Epithelial cell of esophagus (primary cell): ENCODE measurements around the gene YWHAE.
"Not testable (repeated sequence)": the region's sequence is repeated elsewhere in the genome, so short reads cannot be mapped to it uniquely, and the experiment has no call there.

ENCODE experiments used
- DNase-seq: peaks from one replicate; pipeline ENCODE4 v3.0.0; 2010; ENCODE audit warnings: low read depth
- H3K4me3 ChIP-seq: 2 replicates; pipeline ENCODE4 v1.5.1; 2011; ENCODE audit warnings: mild to moderate bottlenecking, low read length, control low read depth
- TF ChIP-seq, protein P1 (sequence below): IDR thresholded peaks from 2 replicates; pipeline ENCODE4 v1.5.1; 2011; ENCODE audit warnings: low read depth, mild to moderate bottlenecking, low read length, control low read depth, inconsistent platforms; ENCODE audit not compliant: insufficient read depth; ENCODE audit errors: missing control alignments

The YWHAE gene

DNA sequence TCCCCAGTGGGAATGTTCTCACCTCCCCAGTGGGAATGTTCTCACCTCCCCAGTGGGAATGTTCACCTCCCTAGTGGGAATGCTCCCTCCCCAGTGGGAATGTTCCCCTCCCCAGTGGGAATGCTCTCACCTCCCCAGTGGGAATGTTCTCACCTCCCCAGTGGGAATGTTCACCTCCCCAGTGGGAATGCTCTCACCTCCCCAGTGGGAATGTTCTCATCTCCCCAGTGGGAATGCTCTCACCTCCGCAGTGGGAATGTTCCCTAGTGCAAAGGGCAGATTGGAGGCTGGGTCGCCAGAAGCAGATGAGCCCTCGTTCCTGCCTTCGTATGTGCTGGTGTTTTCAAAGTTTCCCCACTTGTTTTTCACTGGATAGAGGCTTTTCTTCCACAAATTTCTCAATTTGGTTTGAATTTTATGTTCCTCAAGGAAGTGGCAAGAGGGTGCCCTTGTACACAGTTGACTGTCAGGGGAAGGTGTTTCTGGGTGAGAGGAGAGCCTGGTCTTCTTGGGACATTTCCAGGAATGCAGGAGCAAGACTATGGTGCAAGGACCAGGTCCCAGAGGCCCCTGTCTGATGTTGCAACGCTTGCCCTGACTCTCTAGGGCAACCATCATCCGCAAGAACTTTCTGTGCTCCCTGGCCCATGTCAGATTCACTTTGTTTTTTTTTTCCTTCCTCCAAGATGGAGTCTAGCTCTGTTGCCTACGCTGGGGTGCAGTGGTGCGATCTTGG is 86.6 kb downstream of the YWHAE start:
- TF ChIP-seq, protein P1, sequence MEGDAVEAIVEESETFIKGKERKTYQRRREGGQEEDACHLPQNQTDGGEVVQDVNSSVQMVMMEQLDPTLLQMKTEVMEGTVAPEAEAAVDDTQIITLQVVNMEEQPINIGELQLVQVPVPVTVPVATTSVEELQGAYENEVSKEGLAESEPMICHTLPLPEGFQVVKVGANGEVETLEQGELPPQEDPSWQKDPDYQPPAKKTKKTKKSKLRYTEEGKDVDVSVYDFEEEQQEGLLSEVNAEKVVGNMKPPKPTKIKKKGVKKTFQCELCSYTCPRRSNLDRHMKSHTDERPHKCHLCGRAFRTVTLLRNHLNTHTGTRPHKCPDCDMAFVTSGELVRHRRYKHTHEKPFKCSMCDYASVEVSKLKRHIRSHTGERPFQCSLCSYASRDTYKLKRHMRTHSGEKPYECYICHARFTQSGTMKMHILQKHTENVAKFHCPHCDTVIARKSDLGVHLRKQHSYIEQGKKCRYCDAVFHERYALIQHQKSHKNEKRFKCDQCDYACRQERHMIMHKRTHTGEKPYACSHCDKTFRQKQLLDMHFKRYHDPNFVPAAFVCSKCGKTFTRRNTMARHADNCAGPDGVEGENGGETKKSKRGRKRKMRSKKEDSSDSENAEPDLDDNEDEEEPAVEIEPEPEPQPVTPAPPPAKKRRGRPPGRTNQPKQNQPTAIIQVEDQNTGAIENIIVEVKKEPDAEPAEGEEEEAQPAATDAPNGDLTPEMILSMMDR, result no peak
- no peak for DNase-seq

DNA sequence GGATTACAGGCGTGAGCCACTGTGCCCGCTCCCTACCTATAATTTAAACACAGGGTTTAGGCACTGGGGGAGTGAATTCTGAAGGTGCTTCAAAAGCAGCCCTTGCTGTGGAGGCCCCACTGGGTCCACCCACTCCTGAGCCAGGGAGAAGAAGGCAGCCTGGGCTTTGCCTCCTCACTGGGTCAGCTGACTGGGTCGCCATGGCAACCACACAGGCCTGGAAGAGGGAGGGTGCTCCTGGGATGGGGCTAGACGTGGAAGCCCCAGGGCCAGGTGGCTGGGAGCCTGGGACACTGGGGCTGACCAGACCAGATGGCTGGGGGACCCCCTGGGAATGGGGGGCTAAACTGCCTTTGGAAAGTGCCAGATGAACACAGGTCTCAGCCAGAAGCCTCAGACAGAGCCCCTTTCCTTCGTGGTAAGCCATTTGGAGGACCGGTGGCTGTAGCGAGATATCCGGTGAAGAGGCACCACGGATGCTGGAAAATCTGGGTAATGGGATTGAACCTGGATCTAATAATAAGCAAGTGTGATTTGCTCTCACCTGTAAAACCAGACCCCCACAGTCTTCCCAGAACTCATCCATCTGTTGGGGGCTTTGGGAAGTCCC is 87.7 kb downstream of the YWHAE start:
- no peak for DNase-seq
- TF ChIP-seq, protein P1, result no peak
- H3K4me3 ChIP-seq, result no peak overlapping the region

More for the DNA sequence above, 86.6 kb downstream of the YWHAE start:
- no peak overlapping the region for H3K4me3 ChIP-seq

DNA sequence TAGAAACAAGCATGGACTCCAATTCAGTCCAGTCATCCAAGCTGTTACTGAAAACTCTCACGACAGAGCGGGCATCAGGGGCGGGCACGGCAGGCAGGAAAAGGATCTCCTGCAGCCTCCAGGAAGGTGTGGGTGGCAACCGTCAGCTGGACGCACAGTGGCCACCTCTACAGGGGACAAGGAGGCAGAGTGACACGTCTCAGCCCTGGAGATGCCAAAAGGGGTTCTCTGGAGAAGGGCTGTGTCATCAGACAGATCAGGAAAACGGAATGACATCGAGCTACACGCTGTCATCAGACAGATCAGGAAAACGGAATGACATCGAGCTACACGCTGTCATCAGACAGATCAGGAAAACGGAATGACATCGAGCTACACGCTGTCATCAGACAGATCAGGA is 92.2 kb downstream of the YWHAE start:
- DNase-seq, H3K4me3 ChIP-seq: not testable (repeated sequence)

DNA sequence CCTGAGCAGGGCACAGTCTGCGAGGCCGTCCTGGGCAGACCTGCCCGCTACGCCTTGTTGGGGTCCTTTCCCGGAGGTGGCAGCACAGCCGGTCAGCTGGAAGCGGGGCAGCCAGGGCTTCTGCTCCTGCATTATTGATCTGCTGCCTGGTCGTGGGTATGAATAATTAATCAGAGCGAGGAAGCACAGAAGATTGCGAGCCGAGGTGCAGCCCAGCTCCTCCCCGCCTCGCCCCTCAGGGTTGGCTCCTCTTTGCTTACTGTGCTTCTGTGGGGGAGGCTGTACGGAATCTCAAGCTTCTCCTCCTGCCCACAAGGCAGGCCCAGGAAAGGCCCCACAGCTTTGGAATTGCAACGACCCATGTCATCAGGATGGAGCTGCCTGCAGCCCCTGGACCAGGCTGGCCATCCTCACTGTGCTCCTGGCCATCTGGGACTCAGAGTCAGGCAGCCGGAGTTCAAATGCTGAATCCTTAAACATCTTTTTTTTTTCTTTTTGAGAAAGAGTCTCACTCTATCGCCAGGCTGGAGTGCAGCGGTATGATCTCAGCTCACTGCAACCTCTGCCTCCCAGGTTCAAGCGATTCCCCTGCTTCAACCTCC is 95.0 kb downstream of the YWHAE start:
- DNase-seq, result no peak
- H3K4me3 ChIP-seq, result no peak overlapping the region
- TF ChIP-seq, protein P1, result no peak

DNA sequence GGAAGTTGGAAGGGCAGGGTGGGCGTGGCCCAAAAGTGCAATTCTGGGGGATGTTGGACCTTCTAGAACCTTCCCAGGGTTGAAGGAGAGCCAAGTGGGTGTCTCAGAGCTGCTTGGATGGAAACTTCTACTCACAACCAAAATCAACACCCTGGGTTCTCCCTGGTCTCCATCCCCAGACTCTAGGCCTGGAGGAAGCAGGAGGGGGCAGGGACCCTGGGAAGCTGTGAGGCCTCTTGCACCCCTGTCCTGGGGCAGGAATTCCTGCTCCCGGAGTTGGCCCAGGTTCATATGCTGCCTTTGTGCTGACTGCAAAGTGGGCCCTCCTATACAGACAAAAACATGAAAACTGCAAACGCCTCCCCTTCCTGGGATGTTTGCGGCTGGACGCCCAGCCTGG is 95.5 kb downstream of the YWHAE start:
- no peak for DNase-seq
- H3K4me3 ChIP-seq, result no peak overlapping the region
- TF ChIP-seq, protein P1, result no peak

DNA sequence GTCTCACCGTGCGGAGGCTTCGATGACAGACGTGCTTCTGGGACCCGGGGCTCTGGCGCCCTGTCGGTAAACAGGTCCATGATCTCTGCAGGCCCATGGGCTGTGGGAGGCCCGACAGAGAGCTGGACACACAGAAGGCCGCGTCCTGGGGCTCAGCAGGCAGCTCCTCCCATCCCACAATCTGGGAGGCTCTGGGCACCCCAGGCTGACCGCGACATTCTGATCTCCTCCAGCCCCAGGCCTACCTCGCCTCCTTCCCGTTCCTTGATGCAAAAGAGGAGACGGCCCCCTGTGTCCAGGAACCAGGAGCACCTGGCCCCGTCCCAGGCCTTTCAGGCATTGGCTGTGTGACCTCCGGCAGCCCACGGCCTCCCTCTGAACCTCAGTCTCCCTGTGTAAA is 97.3 kb downstream of the YWHAE start:
- no peak for DNase-seq
- no peak overlapping the region for H3K4me3 ChIP-seq
- TF ChIP-seq, protein P1, result no peak

DNA sequence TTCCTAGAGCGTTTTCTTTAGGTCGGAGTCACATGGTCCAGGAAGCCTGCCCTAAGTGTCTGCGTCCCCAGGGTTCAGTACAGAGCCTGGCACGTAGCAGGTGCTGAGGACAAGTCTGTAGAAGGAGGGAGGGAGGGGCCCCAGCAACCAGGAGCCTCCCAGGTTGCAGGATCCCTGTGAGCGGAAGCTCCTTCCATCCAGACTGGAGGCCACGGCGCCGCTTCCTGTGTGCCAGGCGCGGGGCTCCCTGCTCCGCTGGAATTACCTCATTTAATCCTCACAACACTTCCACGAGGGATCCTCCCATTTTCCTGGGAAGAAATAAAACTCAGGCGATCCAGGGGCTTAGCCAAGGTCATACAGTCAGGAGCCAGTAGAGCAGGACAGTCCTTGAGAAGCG is 98.5 kb downstream of the YWHAE start:
- TF ChIP-seq, protein P1, result no peak
- DNase-seq, result no peak
- H3K4me3 ChIP-seq, result no peak overlapping the region
